ENCODE results near the gene COX4I2.

COX4I2 gene

GRCh38 chr20:31677553-31678260 lies 40.0 kb downstream of the COX4I2 start:
- no peak for DNase-seq (ENCODE audit: low read depth)

- no peak for DNase-seq (ENCODE audit: low read depth)
Observed at GRCh38 chr20:31678389-31679356, 41.0 kb downstream of the COX4I2 start.

GRCh38 chr20:31679357-31680285 lies 41.9 kb downstream of the COX4I2 start:
- no peak for DNase-seq (ENCODE audit: low read depth)

GRCh38 chr20:31680286-31681127 lies 42.8 kb downstream of the COX4I2 start:
- DNase-seq (ENCODE audit: low read depth), result no peak

GRCh38 chr20:31681128-31681727 lies 43.5 kb downstream of the COX4I2 start:
- no peak for DNase-seq (ENCODE audit: low read depth)

GRCh38 chr20:31681769-31682168 lies 44.1 kb downstream of the COX4I2 start:
- no peak for DNase-seq (ENCODE audit: low read depth)

GRCh38 chr20:31682352-31682751 lies 44.6 kb downstream of the COX4I2 start:
- no peak for DNase-seq (ENCODE audit: low read depth)

GRCh38 chr20:31682927-31683326 lies 45.2 kb downstream of the COX4I2 start:
- no peak for DNase-seq (ENCODE audit: low read depth)

- DNase-seq (ENCODE audit: low read depth), result no peak
Observed at GRCh38 chr20:31684153-31685015, 46.7 kb downstream of the COX4I2 start.

- DNase-seq (ENCODE audit: low read depth), result no peak
Observed at GRCh38 chr20:31685853-31686643, 48.3 kb downstream of the COX4I2 start.

- DNase-seq (ENCODE audit: low read depth), result no peak
Observed at GRCh38 chr20:31687777-31688176, 50.1 kb downstream of the COX4I2 start.

- DNase-seq (ENCODE audit: low read depth), result no peak
Observed at GRCh38 chr20:31689141-31689540, 51.4 kb downstream of the COX4I2 start.

GRCh38 chr20:31690124-31690666 lies 52.5 kb downstream of the COX4I2 start:
- no peak for DNase-seq (ENCODE audit: low read depth)

- peak; percentile 58 for DNase-seq (ENCODE audit: low read depth)
Observed at GRCh38 chr20:31691646-31692275, 54.0 kb downstream of the COX4I2 start.

GRCh38 chr20:31693402-31693801 lies 55.7 kb downstream of the COX4I2 start:
- no peak for DNase-seq (ENCODE audit: low read depth)

GRCh38 chr20:31693987-31694661 lies 56.4 kb downstream of the COX4I2 start:
- DNase-seq (ENCODE audit: low read depth), result no peak

Data from fibroblast of gingiva (primary cell).